ENCODE results near the gene NPDC1.

DNA sequence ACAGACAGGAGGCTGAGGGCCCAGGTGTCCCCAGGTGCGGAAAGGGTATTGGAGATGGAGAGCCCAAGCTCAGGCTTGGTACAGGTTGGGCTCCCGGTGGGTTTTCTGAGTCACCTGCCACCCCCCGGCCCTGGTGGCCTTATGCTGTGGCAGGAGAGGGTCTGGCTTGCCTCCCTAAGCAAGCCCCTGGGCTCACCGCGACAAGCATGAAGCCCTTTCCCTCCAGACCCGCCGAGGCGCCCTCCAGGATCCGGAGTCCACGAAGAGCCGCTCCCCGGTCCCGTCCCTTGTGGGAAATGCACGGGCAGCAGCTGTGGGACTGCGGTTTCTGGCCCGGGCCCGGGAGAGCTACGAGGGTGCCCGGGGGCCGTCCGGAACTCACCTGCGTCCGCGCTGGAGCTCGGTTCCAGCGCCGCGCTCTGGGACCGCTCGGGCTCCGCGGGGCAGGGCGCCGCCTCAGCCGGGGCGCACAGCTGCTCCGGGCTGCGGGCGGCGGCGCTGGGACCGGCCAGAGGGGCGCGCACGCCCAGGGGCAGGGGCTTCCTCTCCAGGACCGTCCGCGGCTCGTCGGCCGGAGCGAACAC is 23.6 kb upstream of the NPDC1 start:
- TF ChIP-seq, protein P1, sequence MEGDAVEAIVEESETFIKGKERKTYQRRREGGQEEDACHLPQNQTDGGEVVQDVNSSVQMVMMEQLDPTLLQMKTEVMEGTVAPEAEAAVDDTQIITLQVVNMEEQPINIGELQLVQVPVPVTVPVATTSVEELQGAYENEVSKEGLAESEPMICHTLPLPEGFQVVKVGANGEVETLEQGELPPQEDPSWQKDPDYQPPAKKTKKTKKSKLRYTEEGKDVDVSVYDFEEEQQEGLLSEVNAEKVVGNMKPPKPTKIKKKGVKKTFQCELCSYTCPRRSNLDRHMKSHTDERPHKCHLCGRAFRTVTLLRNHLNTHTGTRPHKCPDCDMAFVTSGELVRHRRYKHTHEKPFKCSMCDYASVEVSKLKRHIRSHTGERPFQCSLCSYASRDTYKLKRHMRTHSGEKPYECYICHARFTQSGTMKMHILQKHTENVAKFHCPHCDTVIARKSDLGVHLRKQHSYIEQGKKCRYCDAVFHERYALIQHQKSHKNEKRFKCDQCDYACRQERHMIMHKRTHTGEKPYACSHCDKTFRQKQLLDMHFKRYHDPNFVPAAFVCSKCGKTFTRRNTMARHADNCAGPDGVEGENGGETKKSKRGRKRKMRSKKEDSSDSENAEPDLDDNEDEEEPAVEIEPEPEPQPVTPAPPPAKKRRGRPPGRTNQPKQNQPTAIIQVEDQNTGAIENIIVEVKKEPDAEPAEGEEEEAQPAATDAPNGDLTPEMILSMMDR (conservative IDR thresholded peaks at IDR 0.05; ENCODE audit: low read depth, low read length) = no peak
- no peak for TF ChIP-seq EZH2 (IDR thresholded peaks at IDR 0.05; ENCODE audit: borderline replicate concordance, low read depth, low read length, poor library complexity, severe bottlenecking)

Measured in A673 (cell line).